ENCODE data around the gene TRIM66. TPM values are rescaled to one million over a fixed set of nuclear protein-coding genes. Genes with fewer than 3 reads are reported as not detected.

TRIM66 gene
- polyA plus RNA-seq, 2 of the 4 experiments (the other 2 are of a cell fraction) = 2.5 to 9.8 TPM

- no peak for FAIRE-seq
- H3K4me2 ChIP-seq = no peak overlapping the region
- POLR2A ChIA-PET = interaction anchor here (1.6 kb wide), 1 partner anchor 40 kb away, joined by 4 read pairs; no protein-coding TSS in a partner anchor
- peaks cover 26% of the 10 kb centered on the region for H3K4me1 ChIP-seq
- CTCF ChIA-PET = no interaction called here
- 85% methylated on average over 6 of the region's 6 CpGs for WGBS (ENCODE audit: missing lambda C conversion rate)
- no peak overlapping the region for H3K27ac ChIP-seq
- no peak for TF ChIP-seq RARB (CRISPR knock-in tag; IDR thresholded peaks at IDR 0.05)
- no peak for TF ChIP-seq SREBF2 (IDR thresholded peaks at IDR 0.05)
- no peak for TF ChIP-seq HOXB5 (CRISPR knock-in tag; IDR thresholded peaks at IDR 0.05)
- no peak for TF ChIP-seq RNF2 (IDR thresholded peaks at IDR 0.05; ENCODE audit: borderline replicate concordance, low read depth)
- no peak for TF ChIP-seq EHF (CRISPR knock-in tag; IDR thresholded peaks at IDR 0.05)
- TF ChIP-seq MYC (IDR thresholded peaks at IDR 0.05; ENCODE audit: borderline replicate concordance, low read length) = no peak
- TF ChIP-seq RCOR1 (IDR thresholded peaks at IDR 0.05; ENCODE audit: low read depth, low read length) = no peak
- no peak for TF ChIP-seq JUNB (IDR thresholded peaks at IDR 0.05)
- no peak for TF ChIP-seq EP300 (IDR thresholded peaks at IDR 0.05)
- no peak for TF ChIP-seq TFCP2L1 (CRISPR knock-in tag; IDR thresholded peaks at IDR 0.05)
- TF ChIP-seq ELK1 (IDR thresholded peaks at IDR 0.05; ENCODE audit: low read depth, low read length) = no peak
- no peak for TF ChIP-seq ATOH8 (CRISPR knock-in tag; IDR thresholded peaks at IDR 0.05; ENCODE audit: low read depth)
- TF ChIP-seq FOSL2 (IDR thresholded peaks at IDR 0.05) = no peak
- no peak for TF ChIP-seq FOSL2 (CRISPR knock-in tag; IDR thresholded peaks at IDR 0.05)
- no peak for TF ChIP-seq PBX3 (IDR thresholded peaks at IDR 0.05)
- no peak for TF ChIP-seq CHD2 (IDR thresholded peaks at IDR 0.05; ENCODE audit: low read length, partially characterized antibody)
- DNase-seq (ENCODE audit: low read depth in 1 of 2, low spot score in 1 of 2) = no peak
- H3K4me3 ChIP-seq = no peak overlapping the region
- H3K9me3 ChIP-seq = no peaks in the 10 kb centered on the region
- no peak for ATAC-seq
Observed at GRCh38 chr11:8729067-8729466, 46.6 kb upstream of the TRIM66 start.

GRCh38 chr11:8728563-8728962 lies 46.1 kb upstream of the TRIM66 start:
- Histone ChIP-seq H3K9me3 (no peaks in the 10 kb centered on the region), H3K4me1 (peaks cover 26% of the 10 kb centered on the region), H3K4me3 (no peak overlapping the region), H3K27ac (no peak overlapping the region), H3K4me2 (no peak overlapping the region)
- FAIRE-seq (no peak), ATAC-seq (no peak), DNase-seq (ENCODE audit: low read depth in 1 of 2, low spot score in 1 of 2) (no peak)
- TF ChIP-seq KDM1A (IDR thresholded peaks at IDR 0.05; ENCODE audit: low read depth) = no peak
- TF ChIP-seq ZNF302 (CRISPR knock-in tag; IDR thresholded peaks at IDR 0.05) = no peak
- TF ChIP-seq HMGXB4 (CRISPR knock-in tag; IDR thresholded peaks at IDR 0.05; ENCODE audit: borderline replicate concordance) = no peak
- no peak for TF ChIP-seq KDM5A (IDR thresholded peaks at IDR 0.05)
- no peak for TF ChIP-seq MAZ (IDR thresholded peaks at IDR 0.05; ENCODE audit: borderline replicate concordance, low read depth, low read length)
- no peak for TF ChIP-seq HDAC2 (IDR thresholded peaks at IDR 0.05)
- CTCF ChIA-PET = no interaction called here
- WGBS (ENCODE audit: missing lambda C conversion rate) = 54% methylated on average over 4 of the region's 4 CpGs
- POLR2A ChIA-PET = interaction anchor here (1.6 kb wide), 1 partner anchor 40 kb away, joined by 4 read pairs; no protein-coding TSS in a partner anchor
